HG02852 (cell line): ENCODE data around the gene CDKL5.
"Not testable (repeated sequence)": the region's sequence is repeated elsewhere in the genome, so short reads cannot be mapped to it uniquely, and the experiment has no call there.

Source experiments
- ATAC-seq: cut with Tn5 transposase; IDR thresholded peaks from one replicate; pipeline ENCODE4 v1.9.1; 2021; ENCODE audit warnings: mild to moderate bottlenecking, moderate library complexity; ENCODE audit not compliant: unreplicated experiment

The CDKL5 gene

GRCh38 chrX:18425199-18426003 lies at the start of gene CDKL5:
Gene CDKL5 (plus strand): TSS chrX:18425608. CDS start chrX:18507097, 81,489 bp downstream.
- peak; percentile 91 for ATAC-seq

GRCh38 chrX:18377796-18378195 lies 47.6 kb upstream of the CDKL5 start:
- no peak for ATAC-seq

GRCh38 chrX:18389966-18390365 lies 35.4 kb upstream of the CDKL5 start:
- no peak for ATAC-seq

- ATAC-seq, result peak; percentile 51
Measured at GRCh38 chrX:18390941-18391538, 34.4 kb upstream of the CDKL5 start.

GRCh38 chrX:18394477-18394876 lies 30.9 kb upstream of the CDKL5 start:
- ATAC-seq, result no peak

DNA sequence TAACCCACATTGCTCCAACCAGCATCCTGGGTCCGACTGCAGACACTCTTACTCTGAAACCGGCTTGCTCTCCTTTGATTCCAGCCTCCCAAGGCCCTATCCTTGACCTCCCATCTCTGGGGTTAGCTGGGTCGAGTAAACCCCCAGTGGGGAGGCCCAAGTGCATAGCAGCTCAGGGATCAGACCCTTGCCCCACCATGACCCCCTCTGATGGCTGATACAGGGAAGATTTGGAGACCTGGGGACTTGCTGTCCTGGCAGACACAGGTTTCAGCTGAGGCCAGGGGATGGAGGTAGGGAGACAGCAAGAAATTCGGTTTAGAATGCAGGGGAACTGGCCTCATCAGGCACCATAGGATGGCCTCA lies 23.6 kb upstream of the CDKL5 start:
- ATAC-seq, result no peak

DNA sequence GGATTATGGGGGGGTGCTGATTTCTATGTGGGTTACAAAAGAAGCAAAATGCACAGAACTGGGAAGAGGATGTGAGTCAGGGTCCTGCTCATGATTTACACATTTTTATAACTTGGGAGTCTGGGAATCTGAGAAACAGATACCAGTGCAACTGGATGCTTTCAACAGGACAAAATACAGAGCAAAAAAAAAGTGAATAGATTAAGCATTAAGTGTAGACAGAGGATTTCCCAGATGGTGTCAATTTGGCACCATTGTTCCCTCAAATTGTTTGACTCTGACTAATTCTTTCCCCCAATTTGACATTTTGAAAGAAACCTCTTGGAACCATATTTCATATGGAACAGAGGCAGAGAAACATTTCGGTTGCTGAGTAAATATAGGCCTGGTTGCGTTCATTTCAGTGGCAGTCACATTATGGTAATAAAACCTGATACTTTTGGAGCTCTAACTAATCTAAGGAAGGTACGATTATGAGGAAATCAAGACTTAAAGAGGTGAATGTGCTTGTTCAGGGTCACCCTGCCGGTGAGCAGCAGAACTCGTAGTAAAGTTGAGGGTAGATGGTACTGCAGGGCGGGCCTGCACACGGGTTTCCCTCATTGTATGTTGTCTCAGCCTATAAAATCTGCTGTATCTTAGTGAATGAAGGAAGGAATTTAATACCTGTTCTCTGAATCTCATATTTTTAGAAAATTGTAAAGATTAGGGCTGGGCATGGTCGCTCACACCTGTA lies 18.7 kb upstream of the CDKL5 start:
- ATAC-seq, result no peak

DNA sequence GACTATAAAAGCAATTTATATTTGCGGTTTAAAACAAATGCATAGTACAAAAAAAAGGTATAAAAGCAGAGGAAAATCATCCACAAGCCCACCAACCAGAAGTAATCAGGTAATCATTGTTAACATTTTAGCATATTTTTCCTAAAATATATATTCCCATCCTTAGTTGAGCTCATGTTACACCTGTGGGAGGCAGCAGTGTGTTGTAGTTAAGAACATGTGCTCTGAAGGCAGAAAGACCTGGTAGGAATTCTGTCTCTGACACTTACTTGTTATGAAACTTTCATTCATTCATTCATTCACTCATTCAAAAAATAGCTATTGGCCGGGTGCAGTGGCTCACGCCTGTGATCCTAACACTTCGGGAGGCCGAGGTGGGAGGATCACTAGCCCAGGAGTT lies 15.4 kb upstream of the CDKL5 start:
- ATAC-seq, result no peak

DNA sequence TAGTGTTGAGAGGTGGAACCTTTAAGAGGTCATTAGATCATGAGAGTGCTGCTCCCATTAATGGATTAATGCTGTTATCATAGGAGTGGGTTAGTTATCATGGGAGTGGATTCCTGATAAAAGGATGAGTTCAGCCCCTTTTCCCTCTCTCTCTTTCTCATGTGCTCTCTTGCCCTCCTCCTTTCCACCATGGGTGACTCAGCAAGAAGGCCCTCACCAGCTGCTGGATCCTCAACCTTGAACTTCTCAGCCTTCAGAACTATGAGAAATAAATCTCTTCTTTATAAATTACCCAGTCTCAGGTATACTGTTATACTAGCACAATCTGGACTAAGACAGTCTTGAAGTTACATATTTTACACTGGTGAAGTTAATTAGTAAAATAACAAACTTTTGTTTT lies 10.0 kb upstream of the CDKL5 start:
- no peak for ATAC-seq

GRCh38 chrX:18422325-18422724 lies 3.1 kb upstream of the CDKL5 start:
- no peak for ATAC-seq

- ATAC-seq, result no peak
Measured at GRCh38 chrX:18422886-18423285, 2.5 kb upstream of the CDKL5 start.

DNA sequence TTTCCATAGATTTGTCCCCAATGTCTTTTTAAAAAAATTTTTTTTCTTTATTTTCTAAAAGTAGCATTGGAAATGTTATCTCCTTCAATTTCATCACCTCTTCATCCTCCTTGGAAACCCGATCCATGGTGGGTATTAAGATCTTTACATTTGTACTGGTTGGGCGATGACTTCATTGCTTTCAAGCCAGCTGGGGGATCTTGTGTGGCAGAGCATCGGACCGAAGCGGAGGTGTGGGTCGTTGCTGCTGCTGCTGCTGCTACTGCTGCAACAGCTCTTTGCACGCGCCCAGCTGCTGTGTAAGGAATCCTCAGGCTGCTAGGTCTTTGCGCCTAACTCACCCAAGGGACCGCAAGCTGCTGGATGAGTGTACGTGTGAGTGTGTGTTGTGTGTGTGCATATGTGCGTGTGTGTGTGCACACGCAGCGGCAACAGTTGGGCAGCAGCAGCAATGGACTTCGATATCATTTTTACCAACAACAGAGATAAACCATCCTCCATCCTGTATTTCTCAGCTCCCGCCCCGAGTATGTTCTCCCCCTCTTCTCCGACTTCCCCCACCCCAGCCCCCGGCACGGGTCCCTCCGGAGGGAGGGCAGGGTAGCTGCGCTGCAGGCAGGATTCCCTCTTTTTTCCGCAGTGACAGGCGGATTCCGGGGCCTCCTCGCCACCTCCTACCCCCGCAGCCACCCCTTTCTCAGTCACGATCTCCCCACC lies 768 bp upstream of the CDKL5 start:
- peak; percentile 8 for ATAC-seq

GRCh38 chrX:18426004-18426320 lies 554 bp downstream of the CDKL5 start:
- no peak for ATAC-seq

- no peak for ATAC-seq
Measured at GRCh38 chrX:18428006-18428405, 2.6 kb downstream of the CDKL5 start.

DNA sequence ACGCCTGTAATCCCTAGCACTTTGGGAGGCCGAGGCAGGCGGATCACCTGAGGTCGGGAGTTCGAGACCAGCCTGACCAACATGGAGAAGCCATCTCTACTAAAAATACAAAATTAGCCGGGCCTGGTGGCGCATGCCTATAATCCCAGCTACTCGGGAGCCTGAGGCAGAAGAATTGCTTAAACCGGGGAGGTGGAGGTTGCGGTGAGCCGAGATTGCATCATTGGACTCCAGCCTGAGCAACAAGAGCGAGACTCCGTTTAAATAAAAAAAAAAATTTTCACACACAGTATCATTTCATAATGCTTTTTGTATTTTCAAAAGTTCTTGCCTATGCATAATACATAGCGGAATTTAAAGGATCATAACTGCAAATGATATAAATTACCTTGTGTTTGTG lies 7.9 kb downstream of the CDKL5 start:
- not testable (repeated sequence) for ATAC-seq

DNA sequence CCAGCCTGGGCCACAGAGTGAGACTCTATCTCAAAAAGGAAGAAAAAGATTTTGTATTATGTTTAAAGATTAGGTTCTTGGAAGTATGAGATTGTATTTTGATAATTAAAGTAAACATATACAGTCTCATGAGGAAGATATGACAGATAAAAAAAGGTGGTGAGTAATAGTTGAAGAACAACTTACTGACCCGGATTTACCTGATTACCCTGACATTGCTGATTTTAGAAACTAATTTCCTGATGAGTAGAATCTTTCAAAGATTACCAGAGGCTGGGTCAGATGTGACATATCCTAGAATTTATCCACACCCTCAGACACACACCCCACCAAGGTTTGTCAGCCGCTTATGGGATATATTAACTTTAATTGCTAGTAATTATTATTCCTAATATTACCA lies 9.5 kb downstream of the CDKL5 start:
- no peak for ATAC-seq

- ATAC-seq, result no peak
Measured at GRCh38 chrX:18436017-18436416, 10.6 kb downstream of the CDKL5 start.

- no peak for ATAC-seq
Measured at GRCh38 chrX:18440835-18441234, 15.4 kb downstream of the CDKL5 start.

DNA sequence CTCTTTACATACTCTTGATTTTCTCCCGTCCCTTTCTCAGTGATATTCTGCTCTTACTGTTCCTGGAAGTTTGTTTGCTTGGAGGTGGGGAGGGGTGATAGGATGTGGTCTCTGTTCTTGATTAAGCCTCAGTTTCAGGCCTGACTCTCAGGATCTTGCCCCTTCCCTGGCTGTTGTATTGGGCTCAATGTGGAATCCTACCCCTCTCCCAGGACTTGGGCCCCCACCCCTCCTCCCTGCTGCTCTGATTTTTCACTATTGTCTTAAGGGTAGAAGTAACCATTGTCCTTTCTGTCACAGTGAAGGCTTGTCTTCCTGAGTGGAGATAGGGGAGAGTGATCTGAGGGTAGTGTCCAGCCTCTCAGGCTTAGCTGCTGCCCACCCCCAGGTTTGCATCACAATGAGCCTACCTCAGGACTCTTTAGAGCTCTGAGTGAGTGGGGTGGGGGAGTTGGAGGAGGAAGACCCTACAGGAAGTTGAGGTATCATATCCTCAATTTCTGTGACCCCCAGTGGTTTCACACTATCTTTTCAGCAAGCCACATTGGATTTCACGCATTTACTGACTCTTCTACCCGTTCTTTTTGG lies 16.5 kb downstream of the CDKL5 start:
- no peak for ATAC-seq

GRCh38 chrX:18448416-18448815 lies 23.0 kb downstream of the CDKL5 start:
- no peak for ATAC-seq

DNA sequence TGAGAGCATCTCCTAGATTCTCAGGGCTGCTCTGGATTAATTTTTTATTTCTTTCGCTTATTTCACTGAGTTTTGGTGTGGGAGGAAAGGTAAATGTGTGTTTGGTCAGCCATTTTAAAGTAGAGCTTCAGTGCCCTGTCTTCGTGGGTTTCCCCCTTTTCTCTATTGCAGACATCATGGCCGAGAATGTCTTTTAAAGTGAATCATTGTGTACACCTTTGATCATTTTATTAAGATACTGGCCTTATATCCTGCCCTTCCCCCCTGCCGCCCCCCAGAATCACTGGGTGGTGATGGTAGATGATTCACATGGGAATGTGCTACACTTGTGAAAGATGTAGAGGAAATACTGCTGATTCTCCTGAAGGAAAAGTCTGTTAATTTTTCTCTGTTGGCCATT lies 23.8 kb downstream of the CDKL5 start:
- no peak for ATAC-seq
